ENCODE measurements around the gene ADCK1. TPM values are rescaled to one million over a fixed set of nuclear protein-coding genes. Genes with fewer than 3 reads are reported as not detected.

ADCK1 gene
- total RNA-seq, 1 experiment from 2014 or later, result 10.1 TPM

DNA sequence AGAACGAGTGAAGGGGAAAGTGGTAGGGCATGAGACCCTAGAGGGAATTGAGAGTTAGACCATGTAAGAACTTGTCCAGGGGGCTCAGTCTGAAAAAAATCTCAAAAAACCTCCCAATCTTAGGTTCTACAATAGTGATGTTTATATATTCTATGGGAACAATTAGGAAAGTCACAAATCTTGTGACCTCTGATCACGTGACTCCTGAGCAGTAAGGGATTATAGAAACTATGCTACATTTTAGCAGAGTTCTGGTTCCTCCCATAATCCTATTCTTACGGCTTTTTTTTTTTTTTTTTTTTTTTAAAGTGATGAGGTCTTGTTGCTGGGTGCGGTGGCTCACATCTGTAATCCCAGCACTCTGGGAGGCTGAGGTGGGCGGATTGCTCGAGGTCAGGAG, 5.8 kb downstream of the ADCK1 start:
- H3K4me3 ChIP-seq (ENCODE audit: low read depth in 2 of 2, low read length in 2 of 2), result no peak overlapping the region
- ChIA-PET CTCF (no interaction called here), POLR2A (no interaction called here)
- ATAC-seq, result no peak
- no peak overlapping the region for H3K27ac ChIP-seq (ENCODE audit: low read length)
- no peaks in the 10 kb centered on the region for H3K36me3 ChIP-seq (ENCODE audit: control insufficient read depth, insufficient read depth, low read length)
- intact Hi-C loops (cut with micrococcal nuclease; ENCODE audit: unreplicated experiment) (no loop called here), in situ Hi-C loops (cut with HindIII; ENCODE audit: low pct_unique_long_range_greater_than_20kb, low sequenced_read_pairs) (no loop called here)
- TF ChIP-seq REST (IDR thresholded peaks at IDR 0.05; ENCODE audit: insufficient read depth in 1 of 2, low read depth in 2 of 2, low read length in 1 of 2), result no peak
- no peak for TF ChIP-seq TCF7L2 (IDR thresholded peaks at IDR 0.05; ENCODE audit: low read depth, low read length)
- TF ChIP-seq, protein P1, sequence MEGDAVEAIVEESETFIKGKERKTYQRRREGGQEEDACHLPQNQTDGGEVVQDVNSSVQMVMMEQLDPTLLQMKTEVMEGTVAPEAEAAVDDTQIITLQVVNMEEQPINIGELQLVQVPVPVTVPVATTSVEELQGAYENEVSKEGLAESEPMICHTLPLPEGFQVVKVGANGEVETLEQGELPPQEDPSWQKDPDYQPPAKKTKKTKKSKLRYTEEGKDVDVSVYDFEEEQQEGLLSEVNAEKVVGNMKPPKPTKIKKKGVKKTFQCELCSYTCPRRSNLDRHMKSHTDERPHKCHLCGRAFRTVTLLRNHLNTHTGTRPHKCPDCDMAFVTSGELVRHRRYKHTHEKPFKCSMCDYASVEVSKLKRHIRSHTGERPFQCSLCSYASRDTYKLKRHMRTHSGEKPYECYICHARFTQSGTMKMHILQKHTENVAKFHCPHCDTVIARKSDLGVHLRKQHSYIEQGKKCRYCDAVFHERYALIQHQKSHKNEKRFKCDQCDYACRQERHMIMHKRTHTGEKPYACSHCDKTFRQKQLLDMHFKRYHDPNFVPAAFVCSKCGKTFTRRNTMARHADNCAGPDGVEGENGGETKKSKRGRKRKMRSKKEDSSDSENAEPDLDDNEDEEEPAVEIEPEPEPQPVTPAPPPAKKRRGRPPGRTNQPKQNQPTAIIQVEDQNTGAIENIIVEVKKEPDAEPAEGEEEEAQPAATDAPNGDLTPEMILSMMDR (IDR thresholded peaks at IDR 0.05), result no peak
- no peak for TF ChIP-seq POLR2AphosphoS5 (IDR thresholded peaks at IDR 0.05; ENCODE audit: low read depth, low read length)
- TF ChIP-seq SIN3A (IDR thresholded peaks at IDR 0.05; ENCODE audit: borderline replicate concordance, insufficient read depth, low read depth, low read length), result no peak
- BruUV-seq (replicated peaks), result no TSS peak
- peaks cover 2% of the 10 kb centered on the region; the same call in 1 of the 2 replicates for H3K4me1 ChIP-seq (ENCODE audit: control insufficient read depth, insufficient read depth, low read length)
- no peak for DNase-seq (ENCODE audit: low read depth, low spot score)
- H3K27me3 ChIP-seq (ENCODE audit: control insufficient read depth, insufficient read depth, low read length), result no peaks in the 10 kb centered on the region
- H3K9me3 ChIP-seq (ENCODE audit: control insufficient read depth, insufficient read depth, low read depth, low read length), result no peaks in the 10 kb centered on the region

GRCh38 chr14:77808250-77808649, 8.3 kb downstream of the ADCK1 start:
- ATAC-seq (no peak), DNase-seq (ENCODE audit: low read depth, low spot score) (no peak)
- no TSS peak for BruUV-seq (replicated peaks)
- Histone ChIP-seq H3K9me3 (ENCODE audit: control insufficient read depth, insufficient read depth, low read depth, low read length) (no peaks in the 10 kb centered on the region), H3K4me1 (ENCODE audit: control insufficient read depth, insufficient read depth, low read length) (no peaks in the 10 kb centered on the region), H3K36me3 (ENCODE audit: control insufficient read depth, insufficient read depth, low read length) (no peaks in the 10 kb centered on the region), H3K27ac (ENCODE audit: low read length) (no peak overlapping the region), H3K4me3 (ENCODE audit: low read depth in 2 of 2, low read length in 2 of 2) (no peak overlapping the region), H3K27me3 (ENCODE audit: control insufficient read depth, insufficient read depth, low read length) (no peaks in the 10 kb centered on the region)
- intact Hi-C loops (cut with micrococcal nuclease; ENCODE audit: unreplicated experiment), result no loop called here
- in situ Hi-C loops (cut with HindIII; ENCODE audit: low pct_unique_long_range_greater_than_20kb, low sequenced_read_pairs), result no loop called here
- CTCF ChIA-PET, result no interaction called here
- POLR2A ChIA-PET, result no interaction called here
- TF ChIP-seq TCF7L2 (IDR thresholded peaks at IDR 0.05; ENCODE audit: low read depth, low read length) (no peak), POLR2AphosphoS5 (IDR thresholded peaks at IDR 0.05; ENCODE audit: low read depth, low read length) (no peak), SIN3A (IDR thresholded peaks at IDR 0.05; ENCODE audit: borderline replicate concordance, insufficient read depth, low read depth, low read length) (no peak), REST (IDR thresholded peaks at IDR 0.05; ENCODE audit: insufficient read depth in 1 of 2, low read depth in 2 of 2, low read length in 1 of 2) (no peak)
- TF ChIP-seq, protein P1 (IDR thresholded peaks at IDR 0.05), result no peak
